ENCODE measurements around the gene SLCO3A1. TPM values are rescaled to one million over a fixed set of nuclear protein-coding genes. Genes with fewer than 3 reads are reported as not detected.
"Not testable (repeated sequence)": the region's sequence is repeated elsewhere in the genome, so short reads cannot be mapped to it uniquely, and the experiment has no call there.

The SLCO3A1 gene
- total RNA-seq, 1 donor: 17.2 TPM

DNA sequence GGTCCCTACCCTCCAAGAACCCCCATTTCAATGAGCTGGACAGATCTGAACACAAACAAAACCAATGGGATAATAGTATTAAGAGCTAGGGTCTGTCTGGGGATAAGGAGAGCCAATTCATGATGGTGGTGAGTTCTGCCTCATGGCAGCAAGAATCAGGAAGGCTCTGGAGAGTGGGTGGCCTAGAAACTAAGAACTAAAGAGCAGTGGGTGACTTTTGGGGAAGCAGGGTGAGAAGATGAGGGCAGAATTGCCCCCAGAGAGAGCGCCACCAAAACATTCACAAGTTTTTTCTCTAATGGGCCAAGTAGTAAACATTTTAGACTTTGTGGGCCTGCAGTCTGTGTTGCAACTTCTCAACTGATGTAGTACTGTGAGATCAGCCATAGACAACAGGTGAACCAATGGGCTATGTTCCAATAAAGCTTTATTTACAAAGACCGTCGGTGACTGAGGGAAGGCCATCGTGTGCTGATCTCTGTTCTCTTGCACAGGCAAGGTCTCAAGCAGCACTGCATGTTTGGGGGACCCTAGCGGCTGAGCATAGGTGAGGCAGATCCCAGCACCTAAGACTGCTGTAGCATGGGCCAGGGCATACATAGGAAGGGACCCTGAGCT, 314.7 kb downstream of the SLCO3A1 start:
- no peak for DNase-seq (ENCODE audit: low read depth in 2 of 3, low spot score in 2 of 3)

DNA sequence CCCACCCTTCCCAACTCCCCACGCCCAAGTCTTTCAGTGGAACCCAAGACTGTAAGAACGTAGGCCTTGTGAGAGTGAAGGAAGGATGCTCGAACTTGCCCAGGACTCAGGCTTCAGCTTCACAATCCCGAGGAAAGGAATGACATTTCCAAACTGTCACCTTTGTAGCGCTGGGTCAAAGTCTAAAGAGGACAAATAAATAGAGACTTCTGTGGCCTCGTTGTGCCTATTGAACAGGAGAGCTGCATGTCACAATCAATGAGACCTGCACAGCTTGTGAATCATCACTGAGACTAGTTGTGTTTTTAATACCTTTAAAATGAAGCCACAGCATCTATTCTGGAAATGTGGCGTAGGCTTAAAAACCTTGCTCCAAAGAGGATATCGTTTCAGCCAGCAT, 317.4 kb downstream of the SLCO3A1 start:
- no peak for DNase-seq (ENCODE audit: low read depth in 2 of 3, low spot score in 2 of 3)

DNA sequence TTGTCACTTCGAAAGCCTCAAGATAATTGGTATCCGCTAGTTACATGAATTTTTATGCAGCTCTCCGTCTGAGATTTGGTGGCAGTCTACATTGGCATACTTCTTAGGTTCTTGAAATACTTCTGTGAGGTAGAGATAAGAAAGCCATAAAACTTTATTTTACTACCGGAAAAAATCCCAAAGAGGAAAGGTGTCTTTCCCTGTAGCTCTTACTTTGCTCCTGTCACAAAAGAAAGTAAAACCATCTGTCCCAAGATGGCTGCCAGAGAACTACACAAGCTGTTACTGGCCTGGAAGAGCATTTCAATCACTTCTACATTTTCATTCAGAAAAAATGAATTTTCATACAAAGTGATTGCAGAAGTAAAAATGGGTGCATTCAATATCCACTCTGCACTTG, 325.4 kb downstream of the SLCO3A1 start:
- DNase-seq (ENCODE audit: low read depth in 2 of 3, low spot score in 2 of 3): no peak

DNA sequence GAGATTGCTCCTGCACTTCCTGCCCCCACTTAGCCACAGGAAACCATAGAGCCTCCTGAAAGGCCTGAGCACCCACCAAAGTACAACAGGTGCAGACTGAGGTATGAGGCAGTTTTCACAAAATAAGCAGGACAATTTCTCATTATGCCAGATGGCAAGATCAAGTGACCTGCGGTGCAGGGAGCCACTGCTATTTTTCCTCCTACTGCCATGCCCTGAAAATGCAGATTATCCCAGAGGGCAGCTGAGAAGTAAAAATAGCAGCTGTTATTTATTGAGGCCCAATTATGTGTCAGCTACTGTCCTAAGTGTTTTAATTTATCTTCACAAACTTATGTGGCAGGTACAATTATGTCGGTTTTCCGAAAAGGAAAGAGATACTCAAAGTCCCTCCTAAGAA, 330.6 kb downstream of the SLCO3A1 start:
- no peak for DNase-seq (ENCODE audit: low read depth in 2 of 3, low spot score in 2 of 3)

DNA sequence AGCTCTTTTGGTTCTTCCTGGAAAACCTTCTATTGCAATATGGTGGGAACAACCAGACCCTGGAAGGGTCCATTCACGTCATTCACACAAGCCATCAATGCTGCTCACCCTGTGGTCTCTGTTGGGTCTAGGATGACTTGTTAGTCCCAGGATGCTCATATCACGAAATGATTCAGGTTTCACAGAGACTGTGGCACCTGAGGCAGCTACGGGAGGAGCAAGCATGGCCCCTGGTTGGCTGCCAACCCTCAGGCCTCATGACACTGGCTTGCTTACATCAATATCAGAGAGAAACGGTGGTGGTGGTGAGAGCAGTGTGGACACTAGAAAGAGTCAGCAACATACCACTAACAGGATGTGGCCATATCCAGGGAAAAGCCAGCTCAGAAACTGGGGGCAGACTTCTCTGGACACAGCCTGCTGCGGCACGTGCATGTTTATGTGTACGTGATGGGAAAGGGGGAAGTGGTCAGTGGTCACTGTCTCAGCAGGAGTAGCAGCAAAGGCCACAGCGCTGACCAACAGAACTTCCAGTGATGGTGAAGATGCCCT, 331.2 kb downstream of the SLCO3A1 start:
- no peak for DNase-seq (ENCODE audit: low read depth in 2 of 3, low spot score in 2 of 3)

DNA sequence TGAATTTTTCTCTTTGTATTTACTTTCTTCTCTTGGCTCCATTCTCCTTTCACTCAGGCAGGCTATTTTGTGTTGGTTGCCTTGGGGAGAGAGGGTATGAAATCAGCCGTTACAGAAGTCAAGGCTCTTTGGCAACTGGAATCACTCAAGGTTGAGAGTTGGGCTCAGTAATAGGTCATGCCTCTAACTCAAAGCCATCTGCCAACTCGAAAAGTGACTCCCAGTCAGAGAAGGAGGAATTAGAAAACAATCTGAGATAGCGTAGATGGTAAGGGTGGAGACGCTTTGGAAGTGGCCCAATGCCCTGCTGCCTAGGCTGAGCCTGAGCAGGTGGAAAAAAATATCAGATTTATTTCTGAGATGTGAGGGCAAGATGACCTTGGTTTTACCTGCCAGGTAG, 334.5 kb downstream of the SLCO3A1 start:
- DNase-seq (ENCODE audit: low read depth in 2 of 3, low spot score in 2 of 3): no peak

DNA sequence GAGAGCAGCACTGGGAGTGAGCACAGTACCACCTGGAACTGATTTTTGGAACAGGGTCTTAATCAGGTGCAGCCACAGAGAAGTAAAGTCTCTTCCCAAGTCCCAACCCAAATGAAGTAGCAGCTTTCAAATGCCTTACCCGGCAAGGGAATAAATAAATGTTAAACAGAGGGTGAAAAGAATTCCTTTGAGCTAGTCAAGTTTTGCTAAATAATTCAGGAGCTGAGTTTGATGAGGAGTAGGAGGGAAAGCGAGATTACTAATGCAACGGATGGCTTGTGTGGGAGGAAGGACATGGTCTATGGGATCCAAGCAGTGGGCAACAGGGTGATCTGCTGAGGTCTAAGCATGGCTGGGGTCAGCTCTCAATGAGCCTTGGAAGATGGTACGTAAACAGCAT, 335.7 kb downstream of the SLCO3A1 start:
- DNase-seq (ENCODE audit: low read depth in 2 of 3, low spot score in 2 of 3): no peak

DNA sequence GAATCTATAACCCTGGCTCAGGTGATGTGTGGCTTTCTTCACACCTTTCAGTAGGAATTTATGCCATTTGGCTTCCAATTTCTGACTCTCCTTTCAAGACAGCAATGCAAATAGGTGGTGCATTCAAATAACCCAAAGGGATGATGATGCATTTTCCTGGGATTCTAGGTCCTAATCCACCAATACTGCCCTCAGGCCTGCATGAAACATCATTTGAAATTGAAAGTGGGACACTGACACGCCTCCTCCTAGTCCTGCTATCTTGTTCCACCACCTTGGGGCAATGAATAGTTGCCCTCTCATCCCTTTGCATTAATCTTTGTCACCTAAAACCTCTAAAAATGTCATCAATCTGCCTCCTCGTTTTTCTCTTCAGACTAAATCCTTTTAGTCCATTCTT, 341.7 kb downstream of the SLCO3A1 start:
- no peak for DNase-seq (ENCODE audit: low read depth in 2 of 3, low spot score in 2 of 3)

DNA sequence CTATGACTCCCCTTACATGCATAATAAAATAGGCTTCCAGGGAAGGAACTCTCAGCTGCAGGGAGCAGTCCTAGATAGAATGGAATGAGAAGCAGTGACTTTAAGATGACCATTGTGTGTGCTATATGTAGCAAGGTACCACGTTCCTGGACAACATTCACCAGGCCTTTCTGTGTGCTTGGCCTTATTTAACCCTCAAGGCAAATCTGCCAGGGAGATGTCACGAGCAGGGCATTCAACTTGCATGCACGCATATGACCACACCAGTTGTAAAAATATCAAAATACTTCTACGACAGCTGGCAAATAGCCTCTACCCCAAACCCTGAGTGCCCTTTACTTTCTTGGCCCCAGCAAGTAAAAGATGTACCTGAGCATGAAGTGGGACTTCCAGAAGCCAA, 342.8 kb downstream of the SLCO3A1 start:
- DNase-seq (ENCODE audit: low read depth in 2 of 3, low spot score in 2 of 3): no peak

DNA sequence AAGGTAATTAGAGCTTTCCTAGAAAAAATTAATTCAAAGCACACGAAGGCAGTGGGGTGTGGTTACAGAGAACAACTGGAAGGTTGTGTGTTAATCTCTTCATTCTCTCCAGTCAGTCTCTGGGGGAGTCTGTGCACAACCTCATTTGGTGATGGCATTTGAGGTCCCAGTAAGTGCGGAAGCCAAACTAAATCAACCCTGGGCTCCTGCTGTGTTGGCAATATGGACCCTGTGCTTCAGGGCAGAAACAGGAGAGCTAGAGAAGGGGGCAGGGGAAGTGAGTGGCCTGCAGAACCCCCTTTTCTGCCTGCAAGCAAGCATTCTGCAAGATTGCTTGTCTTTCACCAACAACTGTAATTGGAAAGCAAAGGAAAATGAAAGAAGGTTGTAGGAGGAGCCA, 344.2 kb downstream of the SLCO3A1 start:
- no peak for DNase-seq (ENCODE audit: low read depth in 2 of 3, low spot score in 2 of 3)

DNA sequence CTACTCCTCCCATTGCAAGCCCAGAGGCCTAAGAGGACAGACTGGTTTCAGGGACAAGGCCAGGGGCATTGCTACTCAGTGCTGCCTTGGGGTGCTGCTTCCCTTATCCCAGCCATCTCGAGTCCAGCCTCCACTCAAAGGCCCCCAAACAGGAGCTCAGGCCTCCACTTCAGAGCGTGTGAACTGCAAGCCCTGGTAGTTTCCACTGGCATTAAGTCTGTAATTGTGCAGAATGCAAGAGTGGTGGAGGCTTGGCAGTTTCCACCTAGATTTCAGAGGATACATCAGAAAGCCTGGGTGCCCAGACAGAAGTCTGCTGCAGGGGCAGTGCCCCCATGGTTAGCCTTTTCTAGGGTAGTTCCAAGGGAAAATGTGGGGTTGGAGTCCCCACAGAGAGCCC, 347.4 kb downstream of the SLCO3A1 start:
- DNase-seq (ENCODE audit: low read depth in 2 of 3, low spot score in 2 of 3): no peak

DNA sequence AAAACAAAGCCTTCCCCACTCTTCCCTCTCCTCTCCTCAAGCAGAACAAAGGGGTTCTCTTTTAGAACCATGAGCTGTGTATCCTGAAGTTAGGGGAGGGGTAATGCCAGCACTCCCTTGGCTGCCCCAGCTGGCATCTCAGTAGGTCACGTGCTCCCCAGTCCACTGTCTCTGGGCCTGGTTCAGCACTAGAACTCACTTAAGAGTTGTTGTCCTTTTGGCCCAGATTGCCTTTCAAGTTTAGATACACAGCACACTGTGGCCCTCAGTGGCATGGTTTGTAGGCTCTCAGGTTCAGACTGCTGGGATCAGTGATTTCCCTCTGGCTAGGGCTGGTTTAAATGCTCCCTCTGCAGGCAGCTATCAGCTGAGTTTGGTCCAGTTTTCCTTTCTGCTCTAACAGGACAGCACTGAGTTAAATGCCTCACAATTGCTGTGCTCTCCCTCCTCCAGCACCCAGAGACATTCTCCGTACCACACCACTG, 351.8 kb downstream of the SLCO3A1 start:
- no peak for DNase-seq (ENCODE audit: low read depth in 2 of 3, low spot score in 2 of 3)

DNA sequence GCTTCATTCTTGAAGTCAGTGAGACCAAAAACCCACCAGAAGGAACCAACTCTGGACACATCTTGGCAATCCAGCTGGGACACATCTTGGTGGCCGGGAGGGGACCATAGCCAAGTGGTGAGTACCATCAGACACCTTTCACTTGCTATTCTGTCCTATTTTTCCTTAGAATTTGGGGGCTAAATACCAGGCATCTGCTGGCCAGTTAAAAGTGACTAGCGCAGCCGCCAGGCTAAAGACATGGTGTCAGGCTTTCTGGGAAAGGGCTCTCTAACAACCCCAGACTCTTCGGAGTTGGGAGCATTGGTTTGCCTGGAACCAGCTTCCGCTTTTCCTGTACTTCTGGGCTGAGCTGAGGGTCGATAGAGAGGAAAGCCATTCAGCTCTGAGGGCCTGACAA, 354.1 kb downstream of the SLCO3A1 start:
- not testable (repeated sequence) for DNase-seq (ENCODE audit: low read depth in 2 of 3, low spot score in 2 of 3)

Measured in hematopoietic multipotent progenitor cell (in vitro differentiated cells).